HG03045 (cell line): ENCODE results near the gene ANKFN1.

ENCODE experiments used
- ATAC-seq: cut with Tn5 transposase; IDR thresholded peaks from one replicate; pipeline ENCODE4 v1.9.1; 2021; ENCODE audit warnings: mild to moderate bottlenecking, moderate library complexity; ENCODE audit not compliant: unreplicated experiment

The ANKFN1 gene

DNA sequence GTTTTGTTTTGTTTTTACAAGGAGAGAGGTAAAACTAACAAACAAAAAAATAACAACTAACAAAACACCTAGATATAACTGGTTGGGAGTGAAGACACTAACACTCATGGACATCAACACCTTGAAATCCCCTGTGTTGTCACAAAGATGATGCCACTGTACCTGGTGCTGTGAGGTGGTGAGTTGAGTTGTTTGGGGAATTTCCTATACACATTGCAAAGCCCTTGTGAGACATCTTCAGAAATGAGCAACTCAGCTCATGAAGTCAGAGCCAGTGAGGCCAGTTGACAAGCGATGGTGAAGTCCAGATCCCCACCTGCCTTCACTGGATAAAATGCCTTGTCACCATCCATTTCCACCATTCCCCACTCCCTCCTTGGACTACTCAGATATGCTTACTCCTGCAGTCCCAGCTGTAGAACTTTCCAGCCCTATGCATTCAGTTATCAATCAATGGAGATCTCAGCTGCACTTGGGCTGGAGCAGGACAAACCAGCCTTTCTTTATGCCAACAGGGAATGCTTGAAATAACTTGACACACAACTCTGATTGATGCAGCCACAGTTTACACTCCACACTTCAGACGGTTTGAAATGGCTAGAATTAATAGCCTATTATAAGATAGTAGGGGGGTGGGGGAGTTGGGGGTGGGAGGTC, 22.2 kb downstream of the ANKFN1 start:
- ATAC-seq = no peak

DNA sequence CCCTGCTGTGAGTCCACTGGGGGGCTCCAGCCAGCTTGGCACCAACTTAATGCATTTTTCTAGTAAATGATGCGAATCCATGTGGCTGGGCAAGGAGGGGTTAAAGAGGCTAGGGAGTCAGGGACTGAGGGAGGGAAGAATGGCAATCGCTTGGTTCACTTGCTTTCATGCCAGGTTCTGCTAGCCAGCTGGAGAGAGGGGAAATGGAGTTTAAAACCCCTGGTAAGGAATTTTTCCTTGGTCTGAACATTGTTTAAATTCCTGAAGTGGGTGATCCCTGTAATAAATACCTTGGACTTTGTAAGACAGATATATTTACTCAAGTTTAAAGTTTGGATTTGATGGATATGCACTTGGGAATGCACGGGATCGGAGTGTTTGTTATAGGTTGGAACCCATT, 22.8 kb downstream of the ANKFN1 start:
- no peak for ATAC-seq

DNA sequence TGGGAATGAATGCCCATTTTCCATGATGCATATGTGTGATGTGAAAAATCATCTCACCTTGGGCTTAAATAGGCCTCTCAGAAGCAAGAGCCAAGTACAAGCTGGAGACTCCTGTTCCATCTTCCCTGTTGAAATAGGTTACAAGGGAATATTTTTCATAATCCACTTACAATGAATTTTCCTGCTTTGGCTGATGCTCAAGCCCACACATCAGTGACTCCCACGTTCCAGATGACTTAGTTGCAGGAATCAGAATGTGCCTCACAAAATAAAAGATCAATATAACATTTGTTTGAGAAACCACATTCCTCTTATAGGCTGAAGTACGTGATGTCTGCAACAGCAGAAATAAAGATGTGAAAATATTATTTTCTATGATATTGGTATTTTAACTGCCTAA, 24.1 kb downstream of the ANKFN1 start:
- ATAC-seq = no peak

DNA sequence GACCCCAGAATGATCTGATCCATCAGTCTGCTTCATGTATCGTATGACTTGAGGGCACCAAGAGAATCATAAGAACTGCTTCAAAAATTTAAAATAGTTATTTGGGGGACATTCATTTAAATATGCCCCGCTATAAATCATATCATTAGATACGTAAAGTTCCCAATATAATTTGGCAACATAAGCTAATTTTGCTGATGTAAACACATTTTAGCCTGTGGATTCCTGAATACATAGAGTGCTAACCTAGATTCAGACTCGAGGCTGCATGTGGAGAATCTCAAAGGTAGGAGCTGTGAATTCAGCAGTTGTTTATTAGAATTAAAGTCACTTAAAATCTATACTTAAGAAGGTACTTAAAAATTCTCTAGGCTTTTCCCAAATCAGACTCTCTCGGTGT, 24.9 kb downstream of the ANKFN1 start:
- ATAC-seq = no peak

DNA sequence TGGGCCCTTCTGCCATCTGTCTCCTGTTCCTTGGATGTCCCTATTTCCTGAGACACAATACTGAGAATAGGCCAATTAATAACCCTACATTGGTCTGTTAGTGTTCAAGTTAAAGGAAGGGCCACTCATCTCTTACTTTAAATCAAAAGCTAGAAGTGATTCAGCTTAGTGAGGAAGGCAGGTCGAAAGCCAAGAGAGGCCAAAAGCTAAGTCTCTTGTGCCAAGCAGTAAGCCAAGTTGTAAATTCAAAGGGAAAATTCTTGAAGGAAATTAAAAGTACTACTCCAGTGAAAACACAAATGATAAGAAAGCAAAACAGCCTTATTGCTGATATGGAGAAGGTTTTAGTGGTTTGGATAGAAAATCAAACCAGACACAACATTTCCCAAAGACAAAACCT, 28.8 kb downstream of the ANKFN1 start:
- no peak for ATAC-seq

DNA sequence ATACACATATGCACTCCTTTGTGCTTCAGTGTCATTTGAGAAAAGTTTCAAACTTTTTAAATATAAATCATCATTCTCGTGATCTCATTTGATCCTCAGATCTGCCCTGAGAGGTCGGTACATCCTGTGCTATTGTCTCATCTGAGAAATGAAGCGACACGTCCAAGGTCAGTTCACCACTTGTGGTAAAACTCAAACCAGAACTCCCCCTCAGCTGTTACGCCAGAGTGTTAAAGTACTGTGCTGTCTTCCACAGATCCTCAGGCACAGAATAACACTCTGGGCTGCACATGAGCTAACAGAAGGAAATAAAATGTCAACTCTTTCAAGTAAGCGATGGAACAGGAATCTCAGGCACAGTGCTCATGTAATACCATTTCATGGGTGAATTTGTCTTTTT, 31.4 kb downstream of the ANKFN1 start:
- ATAC-seq = no peak

DNA sequence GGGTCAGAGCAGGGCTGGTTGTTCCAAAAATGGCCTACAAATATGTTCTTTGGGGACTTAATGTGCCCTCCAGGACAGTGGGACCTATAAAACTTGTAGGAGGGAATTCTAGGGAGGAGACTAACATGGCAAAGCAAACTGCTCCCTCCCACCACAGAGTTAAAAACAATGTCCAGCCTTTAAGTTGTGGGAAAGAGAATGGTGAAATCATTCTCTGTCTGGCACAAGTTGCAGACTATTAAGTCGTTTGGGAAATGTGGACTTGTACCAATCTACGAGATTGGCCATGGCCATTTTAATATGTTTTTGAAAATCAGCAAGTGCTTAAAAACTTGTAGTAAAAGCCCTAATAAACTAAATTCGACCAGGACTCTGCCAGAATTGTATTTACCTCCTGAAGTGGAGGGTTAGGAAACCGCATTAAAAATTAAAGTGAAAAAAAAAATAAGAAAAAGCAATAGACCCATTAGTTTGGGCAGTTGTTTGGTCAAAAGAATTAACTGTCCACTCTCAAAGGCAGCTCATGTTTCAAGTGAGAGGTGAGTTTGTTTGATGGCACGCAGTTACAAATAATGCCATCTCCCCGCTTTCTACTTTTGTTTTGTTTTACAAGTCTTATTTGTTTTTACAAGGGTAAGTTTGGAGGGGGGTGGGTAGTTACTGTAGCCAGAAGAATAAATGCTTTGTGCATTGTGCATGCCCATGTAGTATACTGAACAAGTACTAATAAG, 32.4 kb downstream of the ANKFN1 start:
- no peak for ATAC-seq

DNA sequence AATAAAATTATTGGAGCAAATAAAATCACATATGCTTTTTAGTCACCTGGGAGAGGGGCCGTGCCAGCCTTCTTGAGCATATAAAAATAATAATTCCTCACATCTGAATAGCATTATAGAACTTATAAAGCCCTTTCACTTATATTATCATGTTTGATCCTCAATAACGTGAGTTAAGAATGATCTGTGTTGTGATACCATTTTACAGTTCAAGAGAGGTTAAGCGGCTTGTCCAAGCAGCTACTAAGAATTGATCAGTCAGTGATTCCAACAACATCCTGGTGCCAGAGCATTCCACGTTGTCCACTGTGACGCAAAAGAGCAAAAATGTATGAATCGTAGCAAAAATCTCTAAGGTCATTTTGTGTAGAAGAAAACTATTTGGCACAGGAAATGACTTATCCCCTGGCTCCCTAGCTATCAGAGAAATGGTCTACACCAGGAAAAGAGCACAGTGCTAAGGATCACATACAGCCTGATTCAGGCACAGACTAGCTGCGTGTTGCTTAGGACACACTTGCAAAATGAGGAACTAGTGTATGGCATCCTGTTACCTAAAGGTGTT, 33.0 kb downstream of the ANKFN1 start:
- ATAC-seq = no peak

DNA sequence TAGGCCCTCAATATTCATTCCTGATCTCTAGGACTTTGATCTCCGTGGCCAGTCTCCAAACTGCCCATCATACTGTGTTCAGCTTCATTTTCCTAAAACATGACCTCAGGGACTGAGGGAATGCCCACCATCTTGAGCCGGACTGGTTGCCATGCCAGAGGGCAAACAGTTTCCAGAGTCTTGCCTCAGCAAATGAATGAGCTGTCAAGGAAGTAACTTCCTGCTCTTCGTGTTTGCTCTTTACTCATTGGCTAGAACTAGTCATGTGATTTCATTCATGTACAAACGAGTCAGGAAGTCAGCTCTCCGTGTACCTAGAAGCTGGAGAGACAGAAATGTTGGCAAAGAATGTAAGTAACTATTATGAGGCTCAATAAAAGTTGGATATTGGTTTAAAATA, 50.2 kb downstream of the ANKFN1 start:
- no peak for ATAC-seq

DNA sequence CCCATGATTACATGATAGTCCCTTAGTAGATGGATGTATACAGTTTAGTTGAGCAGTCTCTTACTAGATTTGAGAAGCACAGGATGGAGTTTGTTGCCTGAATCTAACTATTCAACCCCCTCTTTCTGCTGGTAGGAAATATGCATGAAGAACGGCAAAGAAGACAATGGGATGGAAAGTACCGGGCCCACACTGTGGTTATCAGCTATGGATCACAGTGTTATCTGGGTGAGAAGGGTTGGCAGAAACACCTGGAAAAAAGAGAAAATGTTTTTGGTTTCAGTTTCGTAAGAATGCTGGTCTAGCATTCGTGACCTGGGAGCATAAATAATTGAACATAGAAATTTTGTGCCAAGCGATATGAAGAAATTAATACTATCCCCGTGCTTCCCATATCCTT, 53.1 kb downstream of the ANKFN1 start:
- ATAC-seq = no peak

DNA sequence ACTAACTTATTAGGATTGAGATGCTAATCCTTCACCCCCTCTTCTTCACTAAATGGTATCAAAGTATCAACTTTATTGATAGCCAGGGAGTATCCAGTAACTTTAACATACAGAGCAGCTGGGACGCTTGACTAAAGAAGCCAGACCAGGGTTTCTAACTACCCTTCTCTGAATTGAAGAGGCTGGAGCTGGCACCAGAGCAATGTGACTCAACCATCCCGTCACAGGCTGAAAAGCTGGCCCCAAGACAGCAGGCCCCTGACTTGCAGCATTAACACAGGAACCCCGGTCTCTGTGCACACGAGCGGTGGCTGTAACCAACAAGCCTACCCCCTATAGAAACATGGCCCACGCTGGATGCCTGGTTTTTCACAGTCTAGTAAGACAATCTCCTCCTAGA, 59.8 kb downstream of the ANKFN1 start:
- ATAC-seq = no peak

DNA sequence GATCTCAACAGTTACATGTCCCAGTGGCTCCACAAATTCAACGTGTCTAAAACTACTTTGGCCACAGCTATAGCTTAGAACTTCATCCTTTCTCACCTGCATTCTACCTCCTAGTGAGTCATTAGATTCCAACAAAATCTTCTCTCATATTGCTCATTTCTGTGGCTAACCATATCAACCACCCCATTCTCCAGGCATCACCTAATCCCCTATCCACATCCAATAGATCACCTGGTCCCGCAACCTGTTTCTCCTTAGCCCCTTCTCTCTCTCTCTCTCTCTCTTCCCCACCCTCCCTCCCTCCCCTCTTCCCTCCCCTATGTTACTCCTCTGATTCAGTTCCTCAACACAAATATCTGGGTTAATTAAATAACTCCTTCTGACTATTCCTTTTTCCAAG, 64.6 kb downstream of the ANKFN1 start:
- ATAC-seq = no peak

DNA sequence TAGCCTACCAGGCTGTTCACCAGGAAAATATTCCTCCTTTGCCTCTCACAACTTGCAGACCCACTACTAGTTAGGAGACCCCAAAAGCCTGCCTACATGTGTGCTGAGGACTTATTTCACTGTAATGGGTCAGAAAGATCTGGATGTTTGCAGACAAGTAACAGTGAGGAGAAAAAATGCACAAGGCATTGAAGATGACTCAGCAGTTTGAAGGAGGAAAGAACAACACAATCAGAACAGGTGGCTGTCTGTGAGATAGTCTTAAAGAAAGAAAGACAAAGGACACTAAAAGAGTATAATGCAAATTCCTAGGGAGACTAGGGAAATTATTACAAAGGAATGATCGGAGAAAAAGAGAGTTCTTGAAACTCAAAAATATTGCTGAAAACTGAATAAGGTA, 69.0 kb downstream of the ANKFN1 start:
- no peak for ATAC-seq

DNA sequence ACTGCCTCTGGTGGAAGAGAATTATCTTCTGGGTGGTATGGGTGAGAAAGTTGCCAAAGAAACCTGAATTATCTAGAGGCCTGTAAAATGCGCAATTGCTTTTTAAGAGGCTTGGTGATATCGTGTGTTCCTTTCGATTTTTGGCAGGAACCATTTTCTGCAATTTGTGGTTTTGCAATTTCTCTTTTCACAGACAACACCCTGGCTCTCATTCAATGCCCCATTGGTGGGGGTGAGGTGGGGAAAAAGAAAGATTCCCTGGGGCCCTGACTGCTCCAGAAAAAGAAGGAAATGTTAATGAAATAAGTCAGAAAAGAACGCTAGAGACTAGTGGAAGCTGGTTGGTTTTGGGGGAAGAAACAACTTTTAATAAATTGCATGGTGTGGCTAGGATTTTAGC, 77.4 kb downstream of the ANKFN1 start:
- ATAC-seq = no peak

DNA sequence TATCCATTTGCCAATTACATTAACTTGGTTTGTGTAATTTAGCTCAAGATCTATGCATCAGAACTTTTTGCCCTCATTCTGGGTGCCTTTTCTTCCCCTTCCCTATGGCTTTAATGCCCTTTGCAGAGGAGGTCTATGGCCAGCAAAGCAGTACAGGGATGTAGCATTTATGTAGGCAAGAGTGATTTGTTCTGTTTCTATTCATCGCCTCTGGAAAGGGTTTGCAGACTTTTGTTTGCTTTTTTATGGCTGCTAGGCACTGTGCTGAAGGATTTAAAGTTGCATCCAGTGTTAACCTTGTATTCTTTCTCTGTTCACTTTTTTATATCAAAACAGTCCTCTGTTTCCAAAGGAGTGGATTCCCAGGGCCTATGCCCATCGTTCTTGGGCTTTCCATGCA, 78.0 kb downstream of the ANKFN1 start:
- ATAC-seq = no peak

DNA sequence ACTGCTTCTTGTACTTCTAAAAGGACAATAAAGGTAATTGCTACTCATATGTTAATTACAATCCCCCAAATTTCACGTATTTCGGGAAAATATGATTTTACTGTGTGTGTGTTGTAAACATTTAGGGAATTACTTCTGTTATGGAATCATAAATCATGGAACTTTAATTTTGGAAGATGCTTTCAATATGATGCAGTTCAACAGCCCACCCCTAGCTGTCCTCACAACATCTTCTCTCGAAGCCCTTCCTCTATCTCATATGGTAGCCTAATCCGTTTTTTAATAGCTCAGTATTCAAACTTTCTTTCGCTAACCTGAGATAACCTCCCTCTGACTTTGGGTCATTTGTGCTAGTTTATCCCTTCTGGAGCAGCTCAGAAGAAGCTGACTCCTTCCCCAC, 78.4 kb downstream of the ANKFN1 start:
- ATAC-seq = no peak

DNA sequence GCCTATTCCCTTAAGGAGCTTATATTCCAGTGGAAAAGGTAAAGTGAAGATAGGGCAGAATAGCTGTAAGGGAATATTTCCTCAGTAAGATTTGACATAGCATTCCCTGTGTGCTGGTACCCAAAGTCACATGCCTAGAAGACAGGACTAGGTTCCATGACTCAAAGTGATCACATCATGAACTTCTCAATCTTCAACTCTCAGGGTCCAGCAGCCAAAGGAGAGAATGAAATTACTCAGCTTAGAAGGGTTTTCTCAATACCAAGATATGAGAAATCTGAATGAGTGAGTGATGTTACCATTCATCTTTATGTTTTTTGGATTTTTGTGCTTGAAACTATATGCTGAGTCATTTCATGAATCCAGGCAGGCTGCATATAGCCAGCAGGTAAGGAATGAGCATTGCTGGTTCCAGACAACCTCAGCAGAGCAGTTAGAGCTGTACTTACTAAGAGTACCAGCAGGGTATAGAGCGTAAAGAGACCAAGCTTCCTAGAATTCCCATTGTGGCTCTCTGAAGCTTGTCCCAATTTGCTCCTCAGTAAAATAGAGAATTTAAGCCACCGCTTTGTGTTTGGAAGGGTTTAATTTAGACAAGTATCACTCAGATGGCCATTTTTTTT, 91.1 kb downstream of the ANKFN1 start:
- no peak for ATAC-seq

DNA sequence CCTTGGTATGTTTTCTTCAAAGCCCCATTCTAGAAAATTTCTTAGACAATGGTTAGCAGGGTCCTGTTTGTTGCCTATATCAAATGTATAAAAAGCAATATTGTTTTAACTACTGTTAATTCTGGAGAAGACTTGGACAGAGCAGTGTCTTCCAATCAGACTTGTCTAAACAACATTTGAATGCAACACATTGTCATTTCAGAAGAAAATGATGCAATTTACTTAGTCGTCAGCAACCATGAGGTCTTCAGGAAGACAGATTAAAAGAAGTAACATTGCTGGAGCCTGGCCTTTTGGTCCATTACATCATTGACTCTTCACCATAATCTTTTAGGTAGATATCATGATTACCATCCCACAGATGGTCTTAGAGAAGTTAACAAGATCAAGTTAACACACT, 94.5 kb downstream of the ANKFN1 start:
- ATAC-seq = no peak

DNA sequence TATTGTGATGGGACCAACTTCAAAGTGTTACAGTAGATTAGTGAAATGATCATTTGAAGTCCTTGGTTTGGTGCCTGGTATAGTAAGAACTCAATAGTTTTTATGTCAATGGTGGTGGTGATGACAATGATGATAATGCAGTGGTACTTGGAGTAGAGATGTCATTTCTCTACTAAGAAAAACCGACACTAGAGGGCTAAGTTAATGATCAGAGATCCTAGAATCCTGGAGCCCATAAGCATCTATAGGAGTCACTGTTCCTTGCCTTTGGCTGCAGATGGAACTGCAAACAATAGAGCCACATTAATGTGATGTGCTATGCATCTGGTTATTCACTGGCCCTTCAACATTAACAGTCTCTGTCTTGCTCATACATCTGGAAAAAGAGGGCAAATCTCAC, 103.8 kb downstream of the ANKFN1 start:
- ATAC-seq = no peak

DNA sequence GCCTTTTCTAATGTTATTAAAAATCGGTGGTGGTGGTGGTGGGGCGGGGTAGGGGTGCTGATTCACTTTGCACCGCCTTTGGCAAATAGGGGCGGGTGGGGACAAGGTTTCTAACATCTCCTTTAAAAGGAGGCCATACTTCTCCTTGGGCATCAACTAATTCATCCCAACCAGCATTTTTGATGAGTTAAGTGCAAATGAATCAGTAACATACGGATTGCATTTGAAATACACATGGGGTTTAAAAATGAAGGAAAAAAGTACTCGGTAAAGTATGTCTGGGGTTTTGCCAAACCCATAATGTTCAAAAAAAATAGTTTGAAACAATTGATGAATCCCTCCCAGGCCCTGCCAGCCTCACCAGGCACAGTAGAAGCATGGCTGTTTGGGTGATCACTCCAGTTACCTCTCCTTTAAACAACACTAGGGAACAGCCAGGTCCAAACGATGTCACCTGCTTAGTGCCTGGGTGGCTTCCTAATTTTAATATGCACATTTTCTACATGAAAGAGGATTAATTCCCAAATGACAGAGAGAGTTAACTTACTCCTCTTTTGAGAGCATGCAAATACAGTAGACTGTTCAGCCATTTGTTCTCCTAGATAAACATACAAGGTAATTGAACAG, 107.2 kb downstream of the ANKFN1 start:
- no peak for ATAC-seq

DNA sequence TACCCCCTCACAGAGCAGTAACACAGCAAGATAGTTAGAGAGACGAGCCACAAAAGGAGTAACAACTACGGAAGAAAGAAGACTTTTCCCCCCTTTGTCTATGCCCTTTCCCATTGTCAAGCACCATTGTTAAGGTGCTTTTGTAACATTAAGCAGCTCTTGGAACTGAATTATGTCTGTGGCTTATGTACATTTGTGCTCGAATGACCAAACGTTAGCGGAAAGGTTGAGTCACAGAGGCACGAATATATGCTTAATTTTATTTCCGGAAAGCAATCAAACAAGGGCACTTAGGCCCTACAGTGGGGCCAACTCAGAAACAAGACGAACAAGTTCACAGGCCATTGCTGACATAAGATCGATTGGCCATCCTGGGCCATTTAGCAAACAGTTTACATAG, 109.5 kb downstream of the ANKFN1 start:
- no peak for ATAC-seq
